Measurements from ENCODE around the gene NDUFAF2.
A peak's percentile ranks its signal among the peaks of the same experiment; 100 is the strongest.

The NDUFAF2 gene

DNA sequence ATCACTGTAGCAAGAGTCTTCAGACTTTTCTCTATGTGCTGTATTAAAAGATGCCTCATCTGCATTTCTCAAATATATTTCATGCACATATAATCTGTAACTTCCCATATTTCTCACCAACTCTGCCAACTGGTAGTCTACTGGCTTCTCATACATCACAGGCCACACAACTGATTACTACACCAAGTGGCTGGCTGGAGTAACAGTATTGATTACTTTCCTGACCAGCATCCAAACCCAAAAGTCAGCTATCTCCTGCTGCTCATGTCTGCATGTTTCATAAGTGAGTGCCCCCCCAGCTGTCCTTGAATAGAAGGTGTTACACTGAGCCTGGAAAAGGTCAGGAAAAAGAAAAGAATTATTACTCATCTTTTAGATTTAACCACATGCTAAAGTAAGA lies 17.6 kb upstream of the NDUFAF2 start:
- Histone ChIP-seq H3K4me1 (ENCODE audit: insufficient read depth, poor library complexity, severe bottlenecking) (no peaks in the 10 kb centered on the region), H3K27ac (ENCODE audit: poor library complexity, severe bottlenecking) (no peak overlapping the region), H3K27me3 (ENCODE audit: insufficient read depth, poor library complexity, severe bottlenecking) (no peaks in the 10 kb centered on the region), H3K9me3 (ENCODE audit: severe bottlenecking) (no peaks in the 10 kb centered on the region), H3K4me3 (ENCODE audit: severe bottlenecking) (no peak overlapping the region), H3K36me3 (ENCODE audit: low read depth) (peaks cover 54% of the 10 kb centered on the region)
- no peak for DNase-seq (ENCODE audit: low spot score)
- ATAC-seq (ENCODE audit: low read depth), result no peak
- TF ChIP-seq, protein P1, sequence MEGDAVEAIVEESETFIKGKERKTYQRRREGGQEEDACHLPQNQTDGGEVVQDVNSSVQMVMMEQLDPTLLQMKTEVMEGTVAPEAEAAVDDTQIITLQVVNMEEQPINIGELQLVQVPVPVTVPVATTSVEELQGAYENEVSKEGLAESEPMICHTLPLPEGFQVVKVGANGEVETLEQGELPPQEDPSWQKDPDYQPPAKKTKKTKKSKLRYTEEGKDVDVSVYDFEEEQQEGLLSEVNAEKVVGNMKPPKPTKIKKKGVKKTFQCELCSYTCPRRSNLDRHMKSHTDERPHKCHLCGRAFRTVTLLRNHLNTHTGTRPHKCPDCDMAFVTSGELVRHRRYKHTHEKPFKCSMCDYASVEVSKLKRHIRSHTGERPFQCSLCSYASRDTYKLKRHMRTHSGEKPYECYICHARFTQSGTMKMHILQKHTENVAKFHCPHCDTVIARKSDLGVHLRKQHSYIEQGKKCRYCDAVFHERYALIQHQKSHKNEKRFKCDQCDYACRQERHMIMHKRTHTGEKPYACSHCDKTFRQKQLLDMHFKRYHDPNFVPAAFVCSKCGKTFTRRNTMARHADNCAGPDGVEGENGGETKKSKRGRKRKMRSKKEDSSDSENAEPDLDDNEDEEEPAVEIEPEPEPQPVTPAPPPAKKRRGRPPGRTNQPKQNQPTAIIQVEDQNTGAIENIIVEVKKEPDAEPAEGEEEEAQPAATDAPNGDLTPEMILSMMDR (IDR thresholded peaks at IDR 0.05; ENCODE audit: poor library complexity, severe bottlenecking), result no peak

DNA sequence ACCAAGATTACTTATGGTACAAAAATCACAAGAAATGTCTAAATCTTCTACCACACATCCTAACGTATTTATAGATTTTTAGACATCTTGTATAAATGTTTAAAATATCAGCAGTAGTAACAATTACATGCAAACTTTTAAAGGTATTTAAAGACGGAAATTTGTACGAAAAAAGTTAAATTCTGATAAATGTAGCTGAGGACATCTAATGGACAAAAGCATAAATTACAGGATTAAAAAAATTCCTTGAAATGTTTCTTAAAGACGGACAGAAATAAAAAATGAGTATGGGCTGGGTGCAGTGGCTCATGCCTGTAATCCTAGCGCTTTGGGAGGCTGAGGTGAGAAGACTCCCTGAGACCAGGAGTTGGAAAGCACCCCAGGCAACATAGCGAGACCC lies 16.0 kb upstream of the NDUFAF2 start:
- Histone ChIP-seq H3K4me1 (ENCODE audit: insufficient read depth, poor library complexity, severe bottlenecking) (no peaks in the 10 kb centered on the region), H3K4me3 (ENCODE audit: severe bottlenecking) (no peak overlapping the region), H3K9me3 (ENCODE audit: severe bottlenecking) (no peaks in the 10 kb centered on the region), H3K27ac (ENCODE audit: poor library complexity, severe bottlenecking) (no peak overlapping the region), H3K36me3 (ENCODE audit: low read depth) (peaks cover 43% of the 10 kb centered on the region), H3K27me3 (ENCODE audit: insufficient read depth, poor library complexity, severe bottlenecking) (no peaks in the 10 kb centered on the region)
- TF ChIP-seq, protein P1 (IDR thresholded peaks at IDR 0.05; ENCODE audit: poor library complexity, severe bottlenecking), result peak; percentile 67
- ATAC-seq (ENCODE audit: low read depth), result no peak
- no peak for DNase-seq (ENCODE audit: low spot score)

DNA sequence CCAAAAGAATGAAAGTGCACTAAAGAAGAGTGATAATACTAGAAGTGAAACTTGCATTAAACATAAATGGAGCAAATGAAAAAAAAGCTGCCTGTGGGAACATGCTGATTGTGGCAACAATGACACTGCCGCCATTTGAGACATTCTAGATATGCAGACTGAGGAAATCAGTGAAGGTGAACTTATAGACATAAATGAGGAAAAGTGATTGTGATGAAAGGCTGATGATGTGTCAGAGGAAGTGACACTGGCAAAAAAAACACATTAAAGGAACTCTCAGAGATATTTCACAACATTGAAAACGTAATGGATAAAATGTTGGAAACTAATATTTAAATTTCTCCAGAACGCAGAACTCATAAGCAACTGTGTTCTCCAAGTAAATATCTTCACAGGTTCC lies 1.4 kb upstream of the NDUFAF2 start:
- Histone ChIP-seq H3K27me3 (ENCODE audit: insufficient read depth, poor library complexity, severe bottlenecking) (no peaks in the 10 kb centered on the region), H3K9me3 (ENCODE audit: severe bottlenecking) (no peaks in the 10 kb centered on the region), H3K4me1 (ENCODE audit: insufficient read depth, poor library complexity, severe bottlenecking) (peaks cover 23% of the 10 kb centered on the region), H3K36me3 (ENCODE audit: low read depth) (peaks cover 32% of the 10 kb centered on the region), H3K4me3 (ENCODE audit: severe bottlenecking) (peak overlapping the region; percentile 69), H3K27ac (ENCODE audit: poor library complexity, severe bottlenecking) (no peak overlapping the region)
- DNase-seq (ENCODE audit: low spot score) (no peak), ATAC-seq (ENCODE audit: low read depth) (no peak)
- TF ChIP-seq, protein P1 (IDR thresholded peaks at IDR 0.05; ENCODE audit: poor library complexity, severe bottlenecking), result no peak

DNA sequence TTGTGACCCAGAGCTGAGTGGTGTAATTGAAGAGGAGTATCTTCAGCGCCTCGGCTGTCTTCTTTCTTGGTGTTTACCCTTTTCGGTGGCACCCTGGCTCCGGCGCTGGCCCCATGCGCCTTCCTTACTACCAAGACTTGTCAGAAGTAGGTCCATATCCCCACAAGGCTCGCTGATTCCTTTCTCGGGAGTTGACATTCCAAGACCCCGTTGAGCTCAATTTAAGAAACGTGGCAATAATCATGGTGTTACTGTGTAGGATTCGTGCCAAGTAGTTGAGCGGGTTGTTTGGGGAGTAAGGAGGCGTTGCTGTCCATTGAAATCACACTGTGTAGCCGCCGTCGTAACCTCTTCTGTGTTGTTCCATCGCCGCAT lies 795 bp downstream of the NDUFAF2 start:
- Histone ChIP-seq H3K27ac (ENCODE audit: poor library complexity, severe bottlenecking) (peak overlapping the region; percentile 50), H3K36me3 (ENCODE audit: low read depth) (peaks cover 14% of the 10 kb centered on the region; the same call in 1 of the 2 replicates), H3K4me3 (ENCODE audit: severe bottlenecking) (peak overlapping the region; percentile 69), H3K9me3 (ENCODE audit: severe bottlenecking) (no peaks in the 10 kb centered on the region), H3K27me3 (ENCODE audit: insufficient read depth, poor library complexity, severe bottlenecking) (no peaks in the 10 kb centered on the region), H3K4me1 (ENCODE audit: insufficient read depth, poor library complexity, severe bottlenecking) (peaks cover 23% of the 10 kb centered on the region)
- TF ChIP-seq, protein P1 (IDR thresholded peaks at IDR 0.05; ENCODE audit: poor library complexity, severe bottlenecking), result no peak
- DNase-seq (ENCODE audit: low spot score) (peak; percentile 49), ATAC-seq (ENCODE audit: low read depth) (peak; percentile 37)

DNA sequence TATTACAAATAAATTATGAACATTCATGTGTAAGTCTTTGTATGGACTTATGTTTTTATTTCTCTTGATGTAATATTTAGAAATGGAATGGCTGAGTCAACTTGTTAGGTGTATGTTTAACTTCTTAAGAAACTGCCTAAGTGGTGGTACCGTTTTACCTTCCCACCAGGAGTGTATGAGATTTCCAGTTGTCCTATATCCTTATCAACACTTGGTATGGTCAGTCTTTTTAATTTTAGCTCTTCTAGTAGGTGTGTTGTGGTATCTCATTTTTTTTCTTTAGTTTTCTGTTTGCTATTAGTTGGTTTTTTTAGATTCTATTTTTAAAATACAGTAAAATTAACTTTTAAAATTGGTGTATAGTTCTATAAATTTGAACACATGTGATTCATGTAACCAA lies 3.7 kb downstream of the NDUFAF2 start:
- Histone ChIP-seq H3K27me3 (ENCODE audit: insufficient read depth, poor library complexity, severe bottlenecking) (no peaks in the 10 kb centered on the region), H3K4me1 (ENCODE audit: insufficient read depth, poor library complexity, severe bottlenecking) (peaks cover 13% of the 10 kb centered on the region), H3K36me3 (ENCODE audit: low read depth) (no peaks in the 10 kb centered on the region; the same call in 1 of the 2 replicates), H3K4me3 (ENCODE audit: severe bottlenecking) (no peak overlapping the region), H3K9me3 (ENCODE audit: severe bottlenecking) (no peaks in the 10 kb centered on the region), H3K27ac (ENCODE audit: poor library complexity, severe bottlenecking) (no peak overlapping the region)
- ATAC-seq (ENCODE audit: low read depth), result no peak
- no peak for DNase-seq (ENCODE audit: low spot score)
- TF ChIP-seq, protein P1 (IDR thresholded peaks at IDR 0.05; ENCODE audit: poor library complexity, severe bottlenecking), result no peak

Measured in RWPE2 (cell line).